Activated CD4-positive, CD25-positive, alpha-beta regulatory T cell (primary cell): ENCODE results near the gene HAAO.
"Not testable (repeated sequence)": the region's sequence is repeated elsewhere in the genome, so short reads cannot be mapped to it uniquely, and the experiment has no call there.

Experiments
- DNase-seq, 4 experiments: peaks; one replicate each; lab custom pipeline; 2025; lab: John Stamatoyannopoulos, UW

HAAO gene

DNA sequence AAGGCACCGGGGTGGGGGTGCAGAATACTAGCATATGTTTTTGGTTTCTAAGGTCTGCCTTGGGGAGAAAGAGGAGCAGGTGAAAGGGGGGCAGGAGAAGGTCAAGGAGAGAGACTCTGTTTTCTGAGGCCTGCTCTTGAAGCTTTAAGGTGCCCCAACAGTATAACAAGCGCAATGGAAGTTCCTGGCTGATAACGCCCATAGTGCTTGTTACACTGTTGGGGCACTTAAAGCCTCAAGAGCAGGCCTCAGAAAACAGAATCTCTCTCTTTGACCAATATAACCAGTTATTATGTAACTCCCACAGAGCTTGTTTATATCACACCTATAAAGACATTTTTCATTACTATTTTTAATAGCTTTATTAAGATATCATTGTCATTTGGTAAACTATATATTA lies 45.0 kb downstream of the HAAO start:
- DNase-seq: no peak

DNA sequence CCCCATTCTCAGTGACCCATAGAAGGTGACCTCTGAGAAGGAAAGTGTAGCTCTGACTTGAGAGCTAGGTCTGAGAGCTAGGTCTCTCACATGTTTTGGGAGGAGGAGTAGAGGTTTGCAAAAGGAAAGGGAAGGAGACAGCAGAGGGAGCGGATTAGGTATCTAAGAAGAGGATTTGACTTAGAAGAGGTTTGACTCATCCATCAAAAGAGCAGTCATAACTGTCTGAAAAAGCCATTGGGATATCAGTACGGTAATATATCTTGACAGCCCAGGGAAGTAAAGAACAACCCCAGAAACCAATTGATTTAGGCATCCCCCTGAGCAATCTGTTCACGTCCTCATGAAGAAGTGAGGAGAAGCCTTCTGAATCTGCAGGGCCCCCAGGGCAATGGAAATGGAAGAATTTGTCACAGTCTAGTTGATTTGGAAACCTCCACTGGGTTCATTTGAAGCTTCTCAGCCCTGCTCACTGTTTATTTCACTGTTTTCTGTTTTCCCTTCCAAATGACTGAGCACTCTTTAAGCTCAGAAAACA lies 47.8 kb downstream of the HAAO start:
- no peak for DNase-seq

DNA sequence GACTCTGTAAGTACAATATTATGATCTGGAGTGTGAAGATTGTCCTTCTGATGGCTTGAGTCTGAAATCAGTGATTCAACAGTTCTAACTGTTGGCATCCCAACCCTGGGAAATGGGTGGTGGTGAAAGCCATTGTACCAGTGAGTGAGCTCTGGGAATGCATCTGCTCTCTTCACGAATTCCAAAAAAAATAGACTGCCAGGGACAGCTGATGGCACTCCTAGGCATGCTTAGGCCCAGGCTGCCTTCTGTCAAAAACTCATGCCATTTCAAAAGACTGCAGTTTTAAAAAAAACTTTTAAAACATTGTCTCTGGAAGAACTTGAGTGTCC lies 48.8 kb downstream of the HAAO start:
- no peak for DNase-seq

DNA sequence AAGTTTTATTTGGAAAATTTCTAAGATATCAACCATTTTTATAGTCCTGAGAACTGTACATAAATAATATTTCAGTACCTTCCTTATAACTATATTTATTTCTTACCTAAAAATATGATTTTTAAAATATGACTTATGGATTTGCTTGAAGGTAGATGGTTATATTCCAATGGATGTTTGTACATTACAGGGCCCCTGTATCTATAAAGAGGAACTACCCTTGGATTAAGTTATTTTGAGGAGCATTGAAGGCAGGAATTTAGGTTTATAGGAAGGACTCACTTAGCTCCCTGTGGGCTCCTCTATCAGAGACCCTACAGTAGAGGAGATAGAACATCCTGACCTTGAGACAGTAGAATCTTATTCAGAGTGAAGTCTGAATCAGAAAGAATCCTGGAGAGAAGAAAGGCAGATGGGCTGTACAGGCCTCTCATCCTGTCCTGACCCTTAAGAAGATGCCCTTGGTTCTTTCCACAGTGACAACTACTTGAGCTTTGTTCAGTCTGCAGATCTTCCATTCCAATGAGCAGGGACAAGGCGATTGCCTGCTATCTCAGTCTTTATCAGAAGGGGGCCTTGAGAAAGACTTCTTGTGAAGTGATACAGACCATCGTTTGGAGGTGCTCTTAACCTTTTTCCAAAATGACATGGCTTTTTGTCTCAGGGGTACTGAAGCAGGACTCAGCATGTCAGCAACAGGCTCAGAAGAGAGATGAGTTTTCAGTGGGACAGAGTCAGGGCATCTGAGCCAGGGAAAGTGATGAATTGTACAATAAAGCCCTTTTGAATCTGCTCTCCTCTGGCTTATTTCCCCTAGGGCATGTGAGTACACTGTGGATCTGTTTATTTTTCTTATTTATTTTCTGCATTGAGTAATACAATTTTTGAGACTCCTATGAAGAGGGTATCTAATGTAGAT lies 49.4 kb downstream of the HAAO start:
- DNase-seq: no peak

DNA sequence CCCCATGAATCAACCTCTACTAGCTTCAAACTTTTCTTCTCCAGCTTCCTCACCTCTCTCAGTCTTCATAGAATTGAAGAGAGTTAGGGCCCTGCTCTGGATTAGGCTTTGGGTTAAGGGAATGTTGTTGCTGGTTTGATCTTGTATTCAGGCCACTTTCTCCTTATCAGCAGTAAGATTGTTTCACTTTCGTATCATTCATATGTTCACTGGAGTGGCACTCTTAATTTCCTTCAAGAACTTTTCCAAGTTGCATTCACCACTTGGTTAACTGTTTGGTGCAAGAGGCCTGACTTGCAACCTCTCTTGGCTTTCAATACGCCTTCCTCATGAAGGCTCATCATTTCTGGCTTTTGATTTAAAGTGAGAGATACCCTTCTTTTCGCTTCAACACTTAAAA lies 51.2 kb downstream of the HAAO start:
- no peak for DNase-seq

DNA sequence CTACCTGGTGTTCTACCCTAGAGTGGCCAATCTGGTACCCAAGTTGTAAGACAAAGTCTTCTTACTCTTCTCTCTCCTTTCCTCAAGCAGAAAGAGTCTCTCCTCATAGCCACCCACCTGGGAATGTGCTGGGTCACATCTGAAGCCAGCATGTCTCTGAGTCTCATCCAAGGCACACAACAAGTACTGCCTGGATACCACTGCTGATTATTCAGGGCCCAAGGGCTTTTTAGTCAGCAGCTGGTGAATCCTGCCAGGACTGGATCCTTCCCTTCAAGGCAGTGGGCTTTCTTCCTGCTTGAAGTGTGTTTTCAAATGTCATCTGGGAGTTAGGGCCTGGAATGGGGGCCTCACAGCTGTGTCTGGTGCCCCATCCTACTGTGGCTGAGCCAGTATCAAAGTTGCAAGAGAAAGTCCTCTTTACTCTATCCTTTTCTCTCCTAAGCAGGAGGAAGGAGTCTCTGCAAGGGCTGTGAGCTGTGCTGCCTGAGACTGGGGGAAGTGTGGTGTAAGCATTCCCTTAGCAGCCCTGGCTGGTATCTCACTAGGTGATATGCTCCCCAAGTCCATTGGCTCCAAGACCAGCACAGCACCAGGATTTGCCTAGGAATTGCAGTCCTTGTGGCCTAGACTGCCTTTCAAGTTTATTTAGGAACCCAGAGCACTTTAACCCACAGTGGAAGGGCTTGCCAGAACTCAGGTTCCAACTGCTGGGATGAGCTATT lies 55.6 kb downstream of the HAAO start:
- DNase-seq: no peak

DNA sequence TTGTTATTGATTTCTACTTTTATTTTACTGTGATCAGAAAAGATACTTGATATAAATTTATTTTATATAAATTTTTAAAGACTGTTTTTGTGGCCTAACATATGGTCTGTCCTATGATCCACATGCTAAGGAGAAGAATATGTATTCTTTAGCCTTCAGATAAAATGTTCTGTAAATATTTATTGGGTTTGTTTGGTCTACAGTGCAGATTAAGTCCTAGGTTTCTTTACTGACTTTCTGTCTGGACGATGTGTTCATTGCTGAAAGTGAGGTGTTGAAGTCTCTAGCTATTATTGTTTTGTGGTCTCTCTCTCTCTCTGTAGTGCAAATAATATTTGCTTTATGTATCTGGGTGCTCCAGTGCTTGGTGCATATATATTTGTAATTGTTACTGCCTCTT lies 58.5 kb downstream of the HAAO start:
- DNase-seq: no peak

DNA sequence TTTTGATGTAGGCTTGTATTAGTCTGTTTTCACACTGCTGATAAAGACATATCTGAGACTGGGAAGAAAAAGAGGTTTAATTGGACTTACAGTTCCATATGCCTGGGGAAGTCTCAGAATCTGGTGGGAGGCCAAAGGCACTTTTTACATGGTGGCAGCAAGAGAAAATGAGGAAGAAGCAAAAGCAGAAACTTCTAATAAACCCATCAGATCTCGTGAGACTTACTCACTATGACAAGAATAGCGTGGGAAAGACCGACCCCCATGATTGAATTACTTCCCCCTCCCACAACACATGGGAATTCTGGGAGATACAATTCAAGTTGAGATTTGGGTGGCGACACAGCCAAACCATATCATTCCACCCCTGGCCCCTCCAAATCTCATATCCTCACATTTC lies 61.1 kb downstream of the HAAO start:
- DNase-seq: not testable (repeated sequence)

DNA sequence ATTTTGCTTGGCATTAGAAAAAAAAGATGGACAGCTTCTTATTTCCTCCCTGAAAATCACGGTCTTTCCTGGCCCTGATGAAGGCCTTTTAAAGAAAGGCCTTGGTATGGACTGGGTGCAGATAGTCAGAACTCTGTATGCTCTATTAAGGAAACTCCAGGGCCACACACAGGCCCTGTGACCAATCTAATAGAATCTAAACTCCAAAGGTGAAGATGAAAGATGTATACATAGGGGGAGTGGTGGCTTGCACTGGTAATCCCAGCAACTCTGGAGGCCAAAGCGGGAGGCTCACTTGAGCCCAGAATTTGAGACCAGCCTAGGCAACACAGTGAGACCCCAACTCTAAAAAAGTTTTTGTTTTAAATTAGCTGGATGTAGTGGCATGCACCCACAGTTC lies 65.7 kb downstream of the HAAO start:
- DNase-seq: no peak

DNA sequence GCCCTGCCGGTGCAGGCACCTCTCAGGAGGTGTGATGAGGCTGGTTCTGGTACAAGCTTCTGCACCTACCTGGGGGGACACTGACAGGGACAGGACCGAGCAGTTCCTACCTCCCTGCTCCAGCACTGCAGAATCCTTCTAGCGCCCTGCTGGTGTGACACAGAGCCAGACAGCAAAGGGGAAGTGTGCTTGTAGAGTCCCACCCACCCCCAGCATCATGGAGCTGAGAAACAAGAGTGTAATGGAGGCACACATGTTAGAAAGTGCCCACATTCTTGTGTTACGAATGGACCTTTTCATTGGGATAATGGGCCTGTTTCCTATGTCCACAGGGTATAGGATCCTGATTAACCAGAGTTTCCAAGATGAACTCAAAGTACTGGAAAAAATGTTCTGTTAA lies 66.7 kb downstream of the HAAO start:
- no peak for DNase-seq

DNA sequence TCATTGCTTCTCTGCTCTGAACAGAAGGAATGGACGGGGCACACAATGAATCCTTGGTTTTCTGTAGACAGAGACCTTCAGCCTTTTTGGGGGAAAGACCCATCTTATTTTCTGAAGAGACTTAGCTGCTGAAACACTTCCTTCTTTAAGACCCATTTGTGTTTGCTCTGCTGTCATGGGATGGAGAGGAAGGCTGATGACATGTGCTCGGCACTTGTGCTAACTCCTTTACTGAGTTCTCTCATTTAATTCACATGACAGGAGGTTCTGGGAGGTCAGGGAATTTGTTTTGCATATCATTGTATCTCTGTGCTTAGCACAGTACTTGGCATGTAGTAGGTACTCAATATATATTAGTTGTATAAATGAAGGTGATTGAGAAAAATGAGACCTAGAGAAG lies 67.5 kb downstream of the HAAO start:
- DNase-seq: no peak

DNA sequence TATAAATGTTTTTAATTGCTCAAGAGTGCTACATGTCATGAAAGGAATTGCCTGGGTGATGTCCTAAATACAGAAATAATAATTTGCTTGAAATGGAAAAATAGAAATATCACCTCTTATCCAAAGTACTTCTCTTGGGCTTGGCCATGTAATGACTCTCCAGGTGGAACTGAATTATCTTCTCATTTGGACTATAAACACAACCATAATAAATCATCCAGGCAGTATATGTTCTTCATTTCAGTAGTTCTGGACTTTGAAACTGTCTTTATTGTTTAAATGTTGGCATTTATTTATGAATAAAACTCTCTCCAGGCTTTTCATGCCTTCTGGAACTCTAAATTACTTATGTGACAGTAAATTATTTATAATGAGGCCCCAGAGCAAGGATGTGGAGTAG lies 68.9 kb downstream of the HAAO start:
- DNase-seq: no peak

DNA sequence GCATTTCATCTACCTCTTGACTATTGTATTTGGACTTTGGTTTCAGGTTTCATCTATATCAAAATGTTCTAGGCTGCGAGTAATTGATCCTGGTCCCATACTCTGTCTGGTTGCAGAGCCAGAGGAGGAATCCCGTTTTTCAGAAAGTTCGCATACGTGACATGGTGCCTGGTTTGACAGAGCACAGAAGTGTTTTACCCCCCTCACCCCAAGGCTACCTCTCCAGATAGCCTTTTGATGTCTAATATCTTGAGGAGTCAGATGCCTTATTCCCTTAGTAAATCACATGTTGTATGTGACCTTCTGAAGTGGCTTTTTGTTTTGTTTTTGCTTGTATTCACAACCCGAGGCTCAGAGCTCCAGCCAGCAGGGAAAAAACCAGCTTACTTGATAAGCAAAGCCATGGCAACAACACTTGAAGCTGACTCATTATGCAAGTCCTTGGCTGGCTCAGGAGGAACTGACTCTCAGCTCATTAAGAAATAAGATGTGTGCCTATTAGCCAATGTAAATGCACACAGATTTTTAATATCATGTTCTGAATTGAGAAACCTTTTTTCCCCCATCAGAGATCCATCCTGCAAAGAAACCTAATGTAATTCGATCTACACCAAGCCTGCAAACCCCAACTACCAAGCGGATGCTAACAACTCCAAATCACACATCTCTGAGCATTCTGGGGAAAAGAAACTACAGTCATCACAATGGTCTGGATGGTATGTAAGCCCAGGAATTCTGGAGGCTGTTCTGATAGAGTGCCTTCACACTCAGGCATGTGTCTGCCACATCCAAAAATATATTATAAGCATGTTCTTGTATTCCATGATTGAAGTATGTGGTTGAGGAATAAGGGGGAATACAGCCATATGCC lies 69.8 kb downstream of the HAAO start:
- no peak for DNase-seq

DNA sequence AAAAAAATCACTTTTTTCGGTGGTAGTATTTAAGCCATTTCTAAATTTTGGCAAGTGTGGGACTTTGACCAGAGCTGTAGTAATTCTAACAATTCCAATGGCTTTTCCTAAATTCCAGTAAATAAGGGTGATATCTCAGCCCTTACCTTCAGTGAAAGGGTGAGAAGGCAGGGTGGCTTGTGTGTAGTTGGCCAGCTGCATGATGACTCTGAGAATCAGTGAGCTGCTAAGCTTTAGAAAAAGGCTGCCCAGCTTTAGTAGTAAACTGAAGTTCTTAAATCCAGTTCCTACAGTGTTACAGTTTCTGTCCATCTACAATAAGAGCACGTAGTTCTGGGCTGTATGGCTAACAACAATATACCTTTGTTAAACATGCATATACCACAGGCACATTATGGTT lies 70.5 kb downstream of the HAAO start:
- no peak for DNase-seq
